Muscle layer of colon (tissue), 2 donors: ENCODE results near the gene BSDC1.
A peak's percentile ranks its signal among the peaks of the same experiment; 100 is the strongest.

Experiments
- H3K27ac ChIP-seq: one replicate; pipeline ENCODE4 v1.7.0; 2013; ENCODE audit warnings: low read depth, mild to moderate bottlenecking, low read length, moderate library complexity
- H3K27me3 ChIP-seq, 2 donors: one replicate each; pipeline ENCODE4 v1.7.0; 2013; ENCODE audit warnings: low read length in 2 of 2, mild to moderate bottlenecking in 2 of 2; ENCODE audit not compliant: insufficient read depth in 2 of 2, control insufficient read depth in 1 of 2
- H3K36me3 ChIP-seq: one replicate; pipeline ENCODE4 v1.7.0; 2013; ENCODE audit warnings: mild to moderate bottlenecking, low read length; ENCODE audit not compliant: insufficient read depth
- H3K4me1 ChIP-seq: one replicate; pipeline ENCODE4 v1.7.0; 2013; ENCODE audit warnings: mild to moderate bottlenecking, low read length; ENCODE audit not compliant: insufficient read depth
- H3K4me3 ChIP-seq, 2 donors: one replicate each; pipeline ENCODE4 v1.7.0; 2013; ENCODE audit warnings: low read length in 2 of 2, low read depth in 1 of 2, mild to moderate bottlenecking in 1 of 2, moderate library complexity in 1 of 2
- H3K9ac ChIP-seq: one replicate; pipeline ENCODE4 v1.7.0; 2013; ENCODE audit warnings: low read length
- H3K9me3 ChIP-seq: one replicate; pipeline ENCODE4 v1.7.0; 2013; ENCODE audit warnings: mild to moderate bottlenecking, low read length
- donor health status: abdominal sarcoma.
- donor health status: Adenocarcinoma of cecum.

Gene BSDC1

DNA sequence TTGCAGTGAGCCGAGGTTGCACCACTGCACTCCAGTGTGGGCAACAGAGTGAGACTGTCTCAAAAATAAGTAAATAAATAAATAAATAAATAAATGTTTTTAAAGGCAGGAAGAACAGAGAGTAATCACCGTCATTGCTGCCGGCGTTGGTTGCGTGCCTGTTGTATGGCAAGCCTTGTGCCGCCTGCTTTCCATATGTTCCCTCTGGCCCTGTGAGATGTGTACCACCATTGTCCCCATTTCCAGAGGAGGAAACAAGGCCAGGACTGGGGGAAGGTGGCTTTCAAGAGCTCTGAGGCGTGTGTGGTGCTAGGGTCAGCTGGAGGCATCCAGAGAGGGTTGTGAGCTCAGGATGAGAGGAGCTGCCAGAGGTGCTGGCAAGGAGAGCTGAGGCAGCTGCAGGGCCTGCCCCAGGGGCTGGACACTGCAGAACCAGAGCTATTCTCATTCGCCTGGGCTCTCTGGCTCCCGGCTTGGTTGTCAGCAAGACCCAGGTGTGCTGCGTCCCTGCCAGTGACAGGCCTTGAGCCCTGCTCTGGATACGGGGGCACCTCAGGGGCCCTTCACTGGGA is 53.0 kb downstream of the BSDC1 start:
- no peaks in the 10 kb centered on the region for H3K36me3 ChIP-seq
- no peaks in the 10 kb centered on the region for H3K9me3 ChIP-seq
- no peak overlapping the region for H3K4me3 ChIP-seq
- H3K27me3 ChIP-seq, result no peaks in the 10 kb centered on the region
- H3K27ac ChIP-seq, result no peak overlapping the region
- H3K9ac ChIP-seq, result no peak overlapping the region
- no peaks in the 10 kb centered on the region for H3K4me1 ChIP-seq

GRCh38 chr1:32339363-32339978 is 54.8 kb downstream of the BSDC1 start:
- H3K4me3 ChIP-seq, result no peak overlapping the region
- H3K36me3 ChIP-seq, result no peaks in the 10 kb centered on the region
- no peaks in the 10 kb centered on the region for H3K9me3 ChIP-seq
- no peak overlapping the region for H3K9ac ChIP-seq
- H3K4me1 ChIP-seq, result peaks cover 5% of the 10 kb centered on the region
- peaks cover 0 to 5% of the 10 kb centered on the region in 2 donors for H3K27me3 ChIP-seq
- no peak overlapping the region for H3K27ac ChIP-seq

GRCh38 chr1:32338637-32339145 is 55.5 kb downstream of the BSDC1 start:
- Histone ChIP-seq H3K4me1 (peaks cover 7% of the 10 kb centered on the region), H3K9me3 (no peaks in the 10 kb centered on the region), H3K4me3 (no peak overlapping the region), H3K27ac (no peak overlapping the region), H3K36me3 (no peaks in the 10 kb centered on the region), H3K27me3 (peaks cover 0 to 7% of the 10 kb centered on the region in 2 donors), H3K9ac (no peak overlapping the region)

DNA sequence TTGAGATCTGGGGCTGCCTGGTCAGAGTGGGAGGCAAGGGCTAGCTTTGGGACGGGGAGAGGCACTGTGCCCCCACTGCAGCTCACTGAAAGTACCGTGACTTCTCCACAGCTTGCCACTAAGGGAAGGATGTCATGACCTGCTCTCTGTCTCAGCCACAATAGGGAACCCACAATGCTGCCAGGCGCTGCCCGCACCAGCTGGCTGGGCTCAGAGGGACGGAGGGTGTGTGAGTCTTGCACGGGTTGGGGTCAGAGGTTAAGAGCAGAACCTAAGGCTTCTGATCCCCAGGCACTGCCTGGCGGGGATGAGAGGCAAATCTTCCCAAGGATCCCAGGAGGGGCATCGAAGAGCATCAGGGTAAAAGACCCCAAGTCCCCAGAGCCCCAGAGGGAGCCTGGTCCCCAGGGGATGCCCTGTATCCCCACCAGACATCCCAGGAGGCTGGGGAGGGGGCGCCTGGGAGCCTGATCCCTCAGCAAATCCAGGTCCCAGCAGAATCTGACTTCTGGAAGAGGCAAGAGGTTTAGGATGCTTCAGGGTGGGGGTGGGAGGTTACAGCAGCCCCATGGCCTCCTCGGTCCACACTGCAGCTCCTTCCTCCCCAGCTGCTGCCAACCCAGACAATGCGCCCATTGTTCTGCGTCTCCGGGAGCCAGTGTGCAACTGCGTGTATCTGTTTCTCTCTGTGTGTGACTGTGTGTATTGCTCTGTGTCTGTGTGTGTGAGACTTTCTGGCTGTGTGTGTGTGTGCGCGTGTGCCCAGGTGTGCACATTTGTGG is 56.2 kb downstream of the BSDC1 start:
- Histone ChIP-seq H3K4me1 (peaks cover 7% of the 10 kb centered on the region), H3K4me3 (no peak overlapping the region), H3K27ac (no peak overlapping the region), H3K9me3 (no peaks in the 10 kb centered on the region), H3K9ac (no peak overlapping the region), H3K36me3 (no peaks in the 10 kb centered on the region), H3K27me3 (peaks cover 0 to 7% of the 10 kb centered on the region in 2 donors)

- Histone ChIP-seq H3K27me3 (peaks cover 0 to 7% of the 10 kb centered on the region in 2 donors), H3K36me3 (peaks cover 7% of the 10 kb centered on the region), H3K4me1 (peaks cover 7% of the 10 kb centered on the region), H3K4me3 (no peak overlapping the region), H3K27ac (no peak overlapping the region), H3K9me3 (no peaks in the 10 kb centered on the region), H3K9ac (no peak overlapping the region)
Measured at GRCh38 chr1:32336963-32337675, 57.1 kb downstream of the BSDC1 start.

- Histone ChIP-seq H3K4me1 (peaks cover 7% of the 10 kb centered on the region), H3K27ac (no peak overlapping the region), H3K9ac (no peak overlapping the region), H3K27me3 (peaks cover 0 to 7% of the 10 kb centered on the region in 2 donors), H3K4me3 (peak overlapping the region in 1 of 2 donors; percentile 43), H3K36me3 (peaks cover 13% of the 10 kb centered on the region), H3K9me3 (no peaks in the 10 kb centered on the region)
Measured at GRCh38 chr1:32336591-32336932, 57.7 kb downstream of the BSDC1 start.

GRCh38 chr1:32335790-32336590 is 58.3 kb downstream of the BSDC1 start, which contains the start of gene MARCKSL1:
MARCKSL1 (minus strand) TSS chr1:32336233; CDS start chr1:32336033, 200 bp downstream.
- Histone ChIP-seq H3K36me3 (peaks cover 18% of the 10 kb centered on the region), H3K27ac (no peak within 1 kb of the TSS), H3K27me3 (peaks cover 0 to 7% of the 10 kb centered on the region in 2 donors), H3K9ac (no peak within 1 kb of the TSS), H3K9me3 (no peaks in the 10 kb centered on the region), H3K4me1 (peaks cover 7% of the 10 kb centered on the region), H3K4me3 (peak within 1 kb of the TSS; percentile 50 to 64)

DNA sequence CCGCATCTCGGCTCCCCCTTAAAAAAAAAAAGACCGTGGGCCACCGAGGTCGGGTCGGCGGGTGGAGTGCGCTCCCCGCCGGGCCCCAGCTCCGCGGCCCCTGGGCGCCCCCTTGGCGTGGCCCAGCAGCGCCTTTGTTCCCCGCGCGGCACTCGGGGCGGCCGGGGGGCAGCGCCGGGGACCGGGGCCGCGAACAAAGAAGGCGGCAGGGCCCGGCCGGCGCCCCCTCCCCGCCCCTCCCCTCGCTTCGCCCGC is 58.8 kb downstream of the BSDC1 start:
- Histone ChIP-seq H3K9ac (no peak overlapping the region), H3K4me1 (peaks cover 7% of the 10 kb centered on the region), H3K27me3 (peaks cover 0 to 7% of the 10 kb centered on the region in 2 donors), H3K27ac (no peak overlapping the region), H3K4me3 (peak overlapping the region; percentile 50 to 64), H3K9me3 (no peaks in the 10 kb centered on the region), H3K36me3 (peaks cover 24% of the 10 kb centered on the region)

GRCh38 chr1:32334864-32335534 is 59.2 kb downstream of the BSDC1 start:
- H3K4me3 ChIP-seq, result peak overlapping the region; percentile 50 to 64
- H3K9ac ChIP-seq, result no peak overlapping the region
- H3K36me3 ChIP-seq, result peaks cover 28% of the 10 kb centered on the region
- H3K27ac ChIP-seq, result no peak overlapping the region
- no peaks in the 10 kb centered on the region for H3K9me3 ChIP-seq
- H3K4me1 ChIP-seq, result peaks cover 7% of the 10 kb centered on the region
- peaks cover 0 to 7% of the 10 kb centered on the region in 2 donors for H3K27me3 ChIP-seq

DNA sequence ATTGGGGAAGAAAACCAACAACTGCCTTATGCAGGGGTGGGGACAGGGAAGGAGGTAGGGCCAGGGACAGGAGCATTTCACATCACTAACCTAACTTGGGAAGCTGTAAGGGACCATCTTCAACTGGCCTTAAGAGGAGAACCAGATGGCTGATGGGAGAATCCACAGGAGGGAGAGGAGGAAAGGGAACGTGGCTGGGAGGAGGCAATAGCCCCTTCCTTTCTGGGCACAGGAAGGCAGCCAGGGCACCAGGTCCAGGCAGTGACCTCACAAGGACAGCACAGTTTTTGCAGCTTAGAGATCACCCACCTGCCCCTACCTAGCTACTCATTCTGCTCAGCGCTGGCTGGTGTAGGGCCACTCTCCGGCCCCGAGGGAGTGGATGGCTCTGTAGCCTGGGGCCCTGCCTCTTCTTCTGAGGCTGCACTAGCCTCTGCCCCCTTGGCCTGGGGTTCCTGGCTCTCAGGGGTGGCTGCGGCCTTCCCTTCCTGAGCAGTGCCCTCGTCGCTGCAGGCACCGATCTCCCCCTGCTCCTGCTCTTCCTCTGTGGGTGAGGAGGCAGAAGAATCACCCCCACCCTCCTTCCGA is 59.9 kb downstream of the BSDC1 start:
- H3K27ac ChIP-seq, result no peak overlapping the region
- H3K36me3 ChIP-seq, result peaks cover 35% of the 10 kb centered on the region
- peaks cover 7% of the 10 kb centered on the region for H3K4me1 ChIP-seq
- peaks cover 0 to 7% of the 10 kb centered on the region in 2 donors for H3K27me3 ChIP-seq
- H3K9me3 ChIP-seq, result no peaks in the 10 kb centered on the region
- no peak overlapping the region for H3K9ac ChIP-seq
- H3K4me3 ChIP-seq, result peak overlapping the region; percentile 50 to 64
